Lower lobe of right lung (tissue), 2 donors: ENCODE results near the gene LY6G5B. TPM values are rescaled to one million over a fixed set of nuclear protein-coding genes. Genes with fewer than 3 reads are reported as not detected.
A peak's percentile ranks its signal among the peaks of the same experiment; 100 is the strongest.

Source experiments
- ATAC-seq, 2 donors: fragments of 200-7000 bp; cut with Tn5 transposase; one replicate each; pipeline ENCODE4 v1.9.1; 2020 to 2022; ENCODE audit warnings: mild to moderate bottlenecking in 2 of 2, moderate library complexity in 2 of 2
- DNase-seq: peaks from one replicate; pipeline ENCODE4 v3.0.0-alpha.2; 2020
- H3K27ac ChIP-seq: fragments of 200-600 bp; one replicate; pipeline ENCODE4 v1.8.0; 2022
- H3K27me3 ChIP-seq: fragments of 200-600 bp; one replicate; pipeline ENCODE4 v1.8.0; 2022; ENCODE audit warnings: low read depth
- H3K36me3 ChIP-seq: fragments of 200-600 bp; one replicate; pipeline ENCODE4 v1.8.0; 2022; ENCODE audit warnings: mild to moderate bottlenecking
- H3K4me1 ChIP-seq: fragments of 200-600 bp; one replicate; pipeline ENCODE4 v1.8.0; 2022
- H3K4me3 ChIP-seq: fragments of 200-600 bp; one replicate; pipeline ENCODE4 v1.8.0; 2022; ENCODE audit warnings: mild to moderate bottlenecking
- H3K9me3 ChIP-seq: fragments of 200-600 bp; one replicate; pipeline ENCODE4 v1.8.0; 2022
- intact Hi-C: fragments of 100-400 bp; cut with DNase I; formaldehyde crosslinking; loops from one replicate; pipeline ENCODE4 v1.11.0; 2022
- total RNA-seq: library from RNA; stranded (reverse); fragmentation: NEBNext Ultra II Directional; extraction: Animal tissue kit (Norgen Biotek cat#: 25700); gene quantifications from one replicate; pipeline ENCODE4 v1.2.1, GENCODE V29; 2021
- TF ChIP-seq, protein P1 (sequence below): fragments of 200-600 bp; IDR thresholded peaks from one replicate; pipeline ENCODE4 v1.8.0; 2022; ENCODE audit warnings: antibody characterized with exemption, mild to moderate bottlenecking
- donor health status: DM: no; HTN: yes; CAD: no; lungs with severe emphysema.

LY6G5B gene
- total RNA-seq, 1 donor from 2014 or later = 11.0 TPM

DNA sequence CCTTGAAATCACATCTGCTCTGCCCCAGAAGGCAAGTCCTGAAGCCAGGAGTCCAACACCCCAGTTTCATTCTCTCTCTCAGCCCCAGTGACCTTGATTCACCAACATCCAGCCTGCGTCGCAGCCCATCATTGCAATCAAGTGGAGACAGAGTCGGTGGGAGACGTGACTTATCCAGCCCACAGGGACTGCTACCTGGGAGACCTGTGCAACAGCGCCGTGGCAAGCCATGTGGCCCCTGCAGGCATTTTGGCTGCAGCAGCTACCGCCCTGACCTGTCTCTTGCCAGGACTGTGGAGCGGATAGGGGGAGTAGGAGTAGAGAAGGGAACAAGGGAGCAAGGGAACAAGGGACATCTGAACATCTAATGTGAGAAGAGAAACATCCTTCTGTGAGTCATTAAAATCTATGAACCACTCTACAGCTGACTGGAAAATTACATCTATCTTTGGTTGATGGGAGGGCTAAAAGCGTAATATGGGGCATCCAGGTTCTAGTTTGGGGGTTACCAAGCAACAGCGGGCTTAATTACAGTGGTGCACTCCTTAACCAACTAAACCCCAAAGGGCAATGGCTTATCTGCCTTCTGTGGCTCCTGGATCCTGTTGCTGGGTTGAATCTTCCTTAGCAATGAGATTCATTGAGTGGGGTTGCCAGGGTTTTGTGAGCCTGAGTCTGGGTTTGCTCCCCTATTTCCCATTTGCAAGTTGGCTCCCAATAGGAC, 47.9 kb downstream of the LY6G5B start:
- Histone ChIP-seq H3K9me3 (no peaks in the 10 kb centered on the region), H3K4me3 (no peak overlapping the region), H3K27me3 (no peaks in the 10 kb centered on the region), H3K4me1 (no peaks in the 10 kb centered on the region), H3K27ac (no peak overlapping the region), H3K36me3 (no peaks in the 10 kb centered on the region)
- DNase-seq (no peak), ATAC-seq (no peak)
- intact Hi-C loops = no loop called here
- TF ChIP-seq, protein P1, sequence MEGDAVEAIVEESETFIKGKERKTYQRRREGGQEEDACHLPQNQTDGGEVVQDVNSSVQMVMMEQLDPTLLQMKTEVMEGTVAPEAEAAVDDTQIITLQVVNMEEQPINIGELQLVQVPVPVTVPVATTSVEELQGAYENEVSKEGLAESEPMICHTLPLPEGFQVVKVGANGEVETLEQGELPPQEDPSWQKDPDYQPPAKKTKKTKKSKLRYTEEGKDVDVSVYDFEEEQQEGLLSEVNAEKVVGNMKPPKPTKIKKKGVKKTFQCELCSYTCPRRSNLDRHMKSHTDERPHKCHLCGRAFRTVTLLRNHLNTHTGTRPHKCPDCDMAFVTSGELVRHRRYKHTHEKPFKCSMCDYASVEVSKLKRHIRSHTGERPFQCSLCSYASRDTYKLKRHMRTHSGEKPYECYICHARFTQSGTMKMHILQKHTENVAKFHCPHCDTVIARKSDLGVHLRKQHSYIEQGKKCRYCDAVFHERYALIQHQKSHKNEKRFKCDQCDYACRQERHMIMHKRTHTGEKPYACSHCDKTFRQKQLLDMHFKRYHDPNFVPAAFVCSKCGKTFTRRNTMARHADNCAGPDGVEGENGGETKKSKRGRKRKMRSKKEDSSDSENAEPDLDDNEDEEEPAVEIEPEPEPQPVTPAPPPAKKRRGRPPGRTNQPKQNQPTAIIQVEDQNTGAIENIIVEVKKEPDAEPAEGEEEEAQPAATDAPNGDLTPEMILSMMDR = no peak

DNA sequence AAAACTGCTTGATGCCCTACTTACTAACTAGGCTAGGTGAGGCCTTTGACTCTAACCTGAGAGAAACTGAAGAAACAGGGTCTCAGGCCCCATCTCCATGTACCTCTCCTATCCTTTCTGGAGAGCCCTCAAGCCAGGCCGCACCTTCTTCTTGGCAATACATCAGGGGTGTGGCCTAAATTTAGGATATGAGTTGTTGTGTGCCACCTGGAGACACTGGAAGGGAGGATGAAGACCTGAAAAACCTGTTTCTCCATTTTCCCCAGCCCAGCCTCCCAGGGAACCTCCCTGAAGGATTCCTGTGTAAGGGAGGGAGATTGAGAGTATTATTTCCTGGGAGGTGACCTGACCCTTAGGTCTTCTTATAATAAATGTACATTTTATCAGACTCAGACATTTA, 48.5 kb downstream of the LY6G5B start:
- peak; percentile 76 to 84 for ATAC-seq
- peak; percentile 48 for DNase-seq
- no peaks in the 10 kb centered on the region for H3K9me3 ChIP-seq
- TF ChIP-seq, protein P1 = no peak
- no peak overlapping the region for H3K4me3 ChIP-seq
- intact Hi-C loops = no loop called here
- no peaks in the 10 kb centered on the region for H3K36me3 ChIP-seq
- no peaks in the 10 kb centered on the region for H3K4me1 ChIP-seq
- H3K27ac ChIP-seq = peak overlapping the region; percentile 18
- H3K27me3 ChIP-seq = no peaks in the 10 kb centered on the region

DNA sequence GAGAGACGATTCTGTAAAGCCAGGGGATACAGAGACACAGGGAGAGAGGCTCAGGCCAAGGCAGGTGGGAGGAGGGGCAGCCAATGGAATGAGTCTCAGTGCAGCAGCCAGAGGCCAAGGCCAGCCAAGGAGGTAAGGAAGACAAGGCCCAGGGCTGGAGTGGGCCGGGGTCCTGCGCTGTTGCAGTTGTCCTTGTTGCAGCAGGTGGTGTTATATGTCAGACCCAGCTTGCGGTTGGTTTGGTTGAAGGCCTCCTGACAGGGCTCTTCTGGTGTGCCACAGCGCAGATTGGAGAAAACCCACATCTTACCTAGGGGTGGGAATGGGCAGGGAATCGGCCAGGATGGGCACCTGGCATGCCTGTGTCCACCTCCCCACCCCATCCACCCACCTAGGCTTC, 49.2 kb downstream of the LY6G5B start:
- H3K9me3 ChIP-seq = no peaks in the 10 kb centered on the region
- H3K27me3 ChIP-seq = no peaks in the 10 kb centered on the region
- intact Hi-C loops = no loop called here
- peak overlapping the region; percentile 18 for H3K27ac ChIP-seq
- no peaks in the 10 kb centered on the region for H3K4me1 ChIP-seq
- ATAC-seq = no peak
- H3K36me3 ChIP-seq = no peaks in the 10 kb centered on the region
- no peak for DNase-seq
- H3K4me3 ChIP-seq = no peak overlapping the region
- TF ChIP-seq, protein P1 = no peak

DNA sequence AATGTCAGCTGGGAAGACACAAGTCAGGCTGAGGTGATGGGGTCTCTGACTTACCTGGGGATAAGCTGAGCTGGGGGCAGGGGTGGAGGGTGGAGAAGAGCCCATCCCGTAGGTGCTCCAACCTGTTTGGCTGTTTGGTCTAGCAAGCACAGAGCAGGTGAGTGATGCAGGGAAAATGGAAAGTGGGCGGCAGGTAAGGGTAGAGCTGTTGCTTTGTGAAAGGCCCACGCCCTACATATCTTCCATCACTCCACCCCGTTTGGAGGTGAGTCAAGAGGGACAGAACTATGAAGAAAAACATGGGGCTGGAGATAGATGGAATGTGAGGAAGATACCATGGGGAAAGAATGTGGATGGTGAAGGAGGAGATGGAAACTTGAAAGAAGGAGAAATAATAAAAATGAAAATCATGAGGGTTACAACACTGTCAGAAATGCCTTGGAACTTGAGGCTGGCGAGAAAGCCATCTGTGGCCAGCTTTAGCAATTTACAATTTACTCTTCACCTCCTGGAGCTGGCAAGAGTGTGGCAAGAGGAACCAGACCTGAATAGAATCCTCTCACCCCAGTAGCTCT, 50.5 kb downstream of the LY6G5B start:
- TF ChIP-seq, protein P1 = no peak
- Histone ChIP-seq H3K36me3 (no peaks in the 10 kb centered on the region), H3K27ac (no peak overlapping the region), H3K9me3 (no peaks in the 10 kb centered on the region), H3K4me1 (no peaks in the 10 kb centered on the region), H3K27me3 (no peaks in the 10 kb centered on the region), H3K4me3 (no peak overlapping the region)
- intact Hi-C loops = no loop called here
- ATAC-seq (no peak), DNase-seq (peak; percentile 2)

DNA sequence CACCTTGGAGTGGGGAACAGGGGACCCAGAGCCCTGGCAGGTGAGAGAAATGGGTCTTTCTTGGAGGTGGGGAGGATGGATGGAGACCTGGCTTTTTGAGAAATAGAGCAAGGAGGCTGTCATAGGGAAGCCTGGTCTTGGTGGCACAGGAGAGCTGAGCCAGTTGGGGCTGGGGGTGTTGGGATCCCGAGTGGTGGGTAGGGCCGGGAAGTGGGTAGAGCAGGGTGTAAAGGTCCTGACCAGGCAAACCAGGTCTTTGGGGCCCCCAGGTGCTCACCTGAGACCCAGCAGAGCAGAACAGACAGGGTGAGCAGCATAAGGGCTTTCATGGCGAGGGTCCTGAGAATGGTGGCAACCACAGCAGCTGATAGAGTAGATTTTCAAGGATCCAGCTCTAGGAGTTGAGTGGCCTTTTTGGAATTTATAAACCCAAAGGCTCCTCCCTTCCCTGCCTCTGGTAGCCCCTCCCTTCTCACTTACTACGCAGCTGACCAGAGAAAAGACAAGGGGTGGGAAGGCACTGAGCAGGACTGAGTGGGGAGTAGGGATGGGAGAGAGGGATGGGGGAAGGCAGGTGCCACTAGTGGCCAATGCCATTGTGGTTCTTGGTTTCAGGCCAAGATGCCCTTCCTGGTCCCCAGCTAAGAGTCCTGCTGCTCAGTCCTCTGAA, 51.7 kb downstream of the LY6G5B start, which contains the start of gene LY6G6C:
Gene LY6G6C (minus strand): TSS at position 396 of the 670 bp plus-strand sequence. CDS start 67 bp downstream, at position 329.
- ATAC-seq (no peak), DNase-seq (peak; percentile 13)
- Histone ChIP-seq H3K27me3 (no peaks in the 10 kb centered on the region), H3K9me3 (no peaks in the 10 kb centered on the region), H3K4me1 (peaks cover 11% of the 10 kb centered on the region), H3K36me3 (peaks cover 5% of the 10 kb centered on the region), H3K4me3 (no peak within 1 kb of the TSS), H3K27ac (no peak within 1 kb of the TSS)
- TF ChIP-seq, protein P1 = no peak
- intact Hi-C loops = no loop called here
